Stimulated activated CD4-positive, alpha-beta T cell treated with anti-CD3 and anti-CD28 coated beads, Interleukin-4, amount 100 ng/mL, for 1 hour (primary cell): ENCODE results near the gene PRRT4.

Experiments
- DNase-seq: peaks from one replicate; pipeline ENCODE4 v3.0.0-alpha.2; 2020

Gene PRRT4

GRCh38 chr7:128394904-128395496 lies 33.5 kb upstream of the PRRT4 start:
- no peak for DNase-seq

GRCh38 chr7:128393526-128394330 lies 32.2 kb upstream of the PRRT4 start:
- no peak for DNase-seq

GRCh38 chr7:128392446-128393327 lies 31.2 kb upstream of the PRRT4 start:
- no peak for DNase-seq

- no peak for DNase-seq
These were observed 30.3 kb upstream of the PRRT4 start for GRCh38 chr7:128391805-128392204.

- no peak for DNase-seq
These were observed 29.5 kb upstream of the PRRT4 start for GRCh38 chr7:128390871-128391565.

GRCh38 chr7:128389618-128390329 lies 28.3 kb upstream of the PRRT4 start:
- no peak for DNase-seq

- DNase-seq: no peak
These were observed 27.7 kb upstream of the PRRT4 start for GRCh38 chr7:128389085-128389617.

GRCh38 chr7:128388145-128388485 lies 26.6 kb upstream of the PRRT4 start:
- no peak for DNase-seq

GRCh38 chr7:128387216-128388144 lies 26.0 kb upstream of the PRRT4 start:
- DNase-seq: peak; percentile 74

GRCh38 chr7:128385988-128386925 lies 24.8 kb upstream of the PRRT4 start:
- DNase-seq: no peak

GRCh38 chr7:128384726-128385125 lies 23.2 kb upstream of the PRRT4 start:
- DNase-seq: no peak

- DNase-seq: no peak
These were observed 22.3 kb upstream of the PRRT4 start for GRCh38 chr7:128383776-128384175.

- peak; percentile 43 for DNase-seq
These were observed 19.8 kb upstream of the PRRT4 start for GRCh38 chr7:128381161-128381821.

- no peak for DNase-seq
These were observed 19.1 kb upstream of the PRRT4 start for GRCh38 chr7:128380483-128381106.

GRCh38 chr7:128379900-128380479 lies 18.5 kb upstream of the PRRT4 start:
- no peak for DNase-seq

- no peak for DNase-seq
These were observed 17.1 kb upstream of the PRRT4 start for GRCh38 chr7:128378637-128379036.

- DNase-seq: no peak
These were observed 14.6 kb upstream of the PRRT4 start for GRCh38 chr7:128376077-128376476.

GRCh38 chr7:128374041-128374440 lies 12.6 kb upstream of the PRRT4 start:
- no peak for DNase-seq
